H1 (cell line): ENCODE measurements around the gene FOXRED1. TPM values are rescaled to one million over a fixed set of nuclear protein-coding genes. Genes with fewer than 3 reads are reported as not detected.

ENCODE experiments used
- CTCF ChIA-PET: fragments of 300-600 bp; sonication (Branson Sonifier 250); formaldehyde crosslinking; loops from one replicate; lab custom pipeline; 2021; ENCODE audit not compliant: partially characterized antibody; lab: Charles Lee
- POLR2A ChIA-PET: fragments of 300-600 bp; sonication (Branson Sonifier 250); formaldehyde crosslinking; loops from one replicate; lab custom pipeline; 2021; ENCODE audit warnings: inconsistent platforms; ENCODE audit not compliant: partially characterized antibody; lab: Charles Lee
- DNase-seq, 2 experiments: peaks; one replicate each; pipeline versions ENCODE4 v3.0.0 to v3.0.0-alpha.2; 2010 to 2022; ENCODE audit warnings: low spot score in 2 of 2, low read depth in 1 of 2, mixed read lengths in 1 of 2
- FAIRE-seq: peaks from 2 replicates; lab custom pipeline; 2011; peaks lifted over from hg19 to GRCh38; lab: Jason Lieb, UNC
- H2AFZ ChIP-seq: 2 replicates; pipeline ENCODE4 v1.8.1; 2012; ENCODE audit warnings: low read length, inconsistent platforms
- H2AK5ac ChIP-seq: 2 replicates; pipeline ENCODE4 v1.6.1; 2013; ENCODE audit warnings: low read depth, low read length
- H2BK120ac ChIP-seq: replicated peaks from 2 replicates; pipeline ENCODE3; 2013; ENCODE audit warnings: low read depth, low read length, inconsistent platforms
- H2BK12ac ChIP-seq: 2 replicates; pipeline ENCODE4 v1.6.1; 2013; ENCODE audit warnings: low read depth, low read length
- H2BK15ac ChIP-seq: 2 replicates; pipeline ENCODE4 v1.6.1; 2013; ENCODE audit warnings: low read length
- H2BK20ac ChIP-seq: 2 replicates; pipeline ENCODE4 v1.6.1; 2013; ENCODE audit warnings: low read length
- H2BK5ac ChIP-seq: 2 replicates; pipeline ENCODE4 v1.6.1; 2013; ENCODE audit warnings: low read depth, low read length
- H3K14ac ChIP-seq: 2 replicates; pipeline ENCODE4 v1.6.1; 2013; ENCODE audit warnings: inconsistent platforms; ENCODE audit not compliant: insufficient read length
- H3K18ac ChIP-seq: 2 replicates; pipeline ENCODE4 v1.6.1; 2013; ENCODE audit warnings: low read length; ENCODE audit errors: extremely low read depth
- H3K23ac ChIP-seq: 2 replicates; pipeline ENCODE4 v1.6.1; 2013; ENCODE audit warnings: inconsistent platforms; ENCODE audit not compliant: insufficient read length
- H3K23me2 ChIP-seq: 2 replicates; pipeline ENCODE4 v1.6.1; 2013; ENCODE audit warnings: low read depth, low read length
- H3K27ac ChIP-seq: 2 replicates; pipeline ENCODE4 v1.6.1; 2011; ENCODE audit warnings: low read depth, low read length, inconsistent platforms
- H3K27me3 ChIP-seq, 4 experiments: replicated peaks in 1 of 4; 1 replicate in 1 of 4; 2 replicates in 3 of 4; pipeline versions ENCODE4 v1.6.1 to v1.8.1; 2011 to 2013; ENCODE audit warnings: low read length in 3 of 4, mild to moderate bottlenecking in 3 of 4, inconsistent platforms in 2 of 4, mixed read lengths in 2 of 4, moderate library complexity in 1 of 4; ENCODE audit not compliant: control insufficient read depth in 3 of 4, insufficient read depth in 3 of 4; ENCODE audit errors: extremely low read depth in 1 of 4
- H3K36me3 ChIP-seq, 4 experiments: 2 replicates each; pipeline versions ENCODE4 v1.6.1 to v1.8.1; 2011 to 2013; ENCODE audit warnings: mild to moderate bottlenecking in 4 of 4, low read length in 3 of 4, moderate library complexity in 2 of 4, control low read depth in 1 of 4, inconsistent platforms in 1 of 4; ENCODE audit not compliant: insufficient read depth in 4 of 4, control insufficient read depth in 2 of 4
- H3K4ac ChIP-seq: replicated peaks from 2 replicates; pipeline ENCODE3; 2013; ENCODE audit warnings: low read length, low read depth, mixed read lengths, inconsistent platforms; ENCODE audit not compliant: insufficient read length
- H3K4me1 ChIP-seq, 4 experiments: replicated peaks in 1 of 4; 1 replicate in 1 of 4; 2 replicates in 3 of 4; pipeline versions ENCODE4 v1.6.1 to v1.8.1; 2011 to 2013; ENCODE audit warnings: low read length in 3 of 4, inconsistent platforms in 2 of 4, mixed read lengths in 1 of 4; ENCODE audit not compliant: insufficient read depth in 4 of 4, control insufficient read depth in 3 of 4
- H3K4me2 ChIP-seq, 2 experiments: 2 replicates each; pipeline versions ENCODE4 v1.6.1 to v1.8.1; 2011 to 2013; ENCODE audit warnings: low read depth in 2 of 2, low read length in 2 of 2, control low read depth in 1 of 2, inconsistent platforms in 1 of 2, mild to moderate bottlenecking in 1 of 2; ENCODE audit not compliant: insufficient read depth in 1 of 2
- H3K4me3 ChIP-seq, 4 experiments: fragments of 200-600, 300-600 bp in 1 of 4; sonication (generic), shearing (Covaris generic), sonication (Bioruptor Twin) in 1 of 4; 2 replicates each; pipeline versions ENCODE4 v1.5.1 to v1.8.1; 2011 to 2016; ENCODE audit warnings: low read length in 4 of 4, low read depth in 3 of 4, control low read depth in 2 of 4, inconsistent platforms in 2 of 4, mild to moderate bottlenecking in 2 of 4, mixed read lengths in 1 of 4, moderate library complexity in 1 of 4; ENCODE audit not compliant: insufficient read depth in 2 of 4; ENCODE audit errors: extremely low read depth in 1 of 4
- H3K56ac ChIP-seq: replicated peaks from 2 replicates; pipeline ENCODE3; 2013; ENCODE audit warnings: low read depth, mild to moderate bottlenecking, mixed read lengths, low read length, inconsistent platforms; ENCODE audit not compliant: insufficient read length
- H3K79me1 ChIP-seq: 2 replicates; pipeline ENCODE4 v1.6.1; 2013; ENCODE audit warnings: low read depth, low read length, control low read depth
- H3K79me2 ChIP-seq, 2 experiments: 2 replicates each; pipeline versions ENCODE4 v1.6.1 to v1.8.1; 2012 to 2013; ENCODE audit warnings: low read length in 2 of 2, mild to moderate bottlenecking in 2 of 2, inconsistent platforms in 1 of 2; ENCODE audit not compliant: insufficient read depth in 2 of 2, control insufficient read depth in 1 of 2
- H3K9ac ChIP-seq, 4 experiments: replicated peaks in 1 of 4; 1 replicate in 1 of 4; 2 replicates in 3 of 4; pipeline versions ENCODE4 v1.6.1 to v1.8.1; 2011 to 2013; ENCODE audit warnings: low read depth in 3 of 4, low read length in 3 of 4, control low read depth in 2 of 4, mild to moderate bottlenecking in 2 of 4, moderate library complexity in 2 of 4, inconsistent platforms in 1 of 4; ENCODE audit errors: extremely low read depth in 1 of 4
- H3K9me3 ChIP-seq, 2 experiments: 2 replicates each; pipeline versions ENCODE4 v1.6.1 to v1.8.1; 2012 to 2013; ENCODE audit warnings: mild to moderate bottlenecking in 2 of 2, moderate library complexity in 2 of 2, control low read depth in 1 of 2, inconsistent platforms in 1 of 2, low read depth in 1 of 2, low read length in 1 of 2, mixed read lengths in 1 of 2; ENCODE audit not compliant: insufficient read depth in 2 of 2
- H4K20me1 ChIP-seq, 2 experiments: replicated peaks in 1 of 2; 2 replicates each; pipeline versions ENCODE3 to v1.8.1; 2011 to 2013; ENCODE audit warnings: inconsistent platforms in 2 of 2, low read length in 2 of 2, mild to moderate bottlenecking in 1 of 2; ENCODE audit not compliant: insufficient read depth in 2 of 2, control insufficient read depth in 1 of 2
- H4K5ac ChIP-seq: 2 replicates; pipeline ENCODE4 v1.6.1; 2013; ENCODE audit warnings: low read length, low read depth, mixed read lengths, inconsistent platforms; ENCODE audit not compliant: insufficient read length
- H4K8ac ChIP-seq: 2 replicates; pipeline ENCODE4 v1.8.0; 2013; ENCODE audit warnings: mild to moderate bottlenecking, moderate library complexity, low read length, inconsistent platforms; ENCODE audit not compliant: insufficient read depth; ENCODE audit errors: extremely low read depth
- H4K91ac ChIP-seq: replicated peaks from 2 replicates; pipeline ENCODE3; 2013; ENCODE audit warnings: low read length, mixed read lengths, inconsistent platforms; ENCODE audit not compliant: insufficient read length
- BACH1 ChIP-seq: IDR thresholded peaks from 2 replicates; pipeline ENCODE4 v1.6.1; 2012; ENCODE audit warnings: low read length, improper control_type of control experiment
- CREB1 ChIP-seq: IDR thresholded peaks from 2 replicates; pipeline ENCODE4 v1.6.1; 2012; ENCODE audit warnings: inconsistent platforms
- CTCF ChIP-seq, 3 experiments: IDR thresholded peaks; 1 replicate in 2 of 3; 2 replicates in 1 of 3; pipeline versions ENCODE4 v1.5.1 to v1.6.1; 2011; ENCODE audit warnings: low read length in 3 of 3, mild to moderate bottlenecking in 3 of 3, inconsistent platforms in 2 of 3, low read depth in 1 of 3, moderate library complexity in 1 of 3; ENCODE audit not compliant: insufficient read depth in 1 of 3; ENCODE audit errors: control extremely low read depth in 1 of 3
- PHF8 ChIP-seq: fragments of 200-600 bp; sonication (generic); conservative IDR thresholded peaks from 2 replicates; pipeline ENCODE4 v1.7.1; 2012; ENCODE audit warnings: low read depth, mild to moderate bottlenecking, inconsistent platforms, low read length, moderate library complexity
- POLR2AphosphoS5 ChIP-seq: IDR thresholded peaks from 2 replicates; pipeline ENCODE4 v1.6.1; 2011; ENCODE audit warnings: low read depth, low read length
- TAF1 ChIP-seq: IDR thresholded peaks from 2 replicates; pipeline ENCODE4 v1.6.1; 2011; ENCODE audit warnings: mild to moderate bottlenecking, low read depth, low read length
- USF2 ChIP-seq: IDR thresholded peaks from 2 replicates; pipeline ENCODE4 v1.6.1; 2011; ENCODE audit warnings: low read length, improper control_type of control experiment
- WGBS, 2 experiments: shearing (Covaris generic) in 1 of 2; methylation state at CpG; one replicate each; pipeline versions ENCODE4 v1.1.6 to v1.1.7; 2013 to 2015; ENCODE audit warnings: low lambda C conversion rate in 2 of 2, mixed read lengths in 2 of 2, inconsistent platforms in 1 of 2, low coverage in 1 of 2, missing lambda C conversion rate in 1 of 2; ENCODE audit not compliant: insufficient replicate concordance in 2 of 2, insufficient coverage in 1 of 2, insufficient read length in 1 of 2; ENCODE audit errors: extremely low coverage in 1 of 2, missing lambda C conversion rate in 1 of 2; 5-methylcytosine and 5-hydroxymethylcytosine counted together
- polyA plus RNA-seq, 7 experiments: library from polyadenylated mRNA; depleted of rRNA in 3 of 7; stranded (reverse) in 5 of 7; unstranded in 2 of 7; fragments of >200 nt in 5 of 7; fragments of 200-250 nt in 2 of 7; gene quantifications; 1 replicate in 5 of 7; 2 replicates in 1 of 7; 4 replicates in 1 of 7; pipeline versions ENCODE4 v1.2.1 to v1.2.3, GENCODE V29; 2011 to 2013; ENCODE audit warnings: missing spikeins in 2 of 7, mixed read lengths in 2 of 7
- total RNA-seq: library from RNA; stranded (reverse); fragmentation: NEBNext Ultra II Directional; extraction: Animal tissue kit (Norgen Biotek cat#: 25700); gene quantifications from 2 replicates; pipeline ENCODE4 v1.2.1, GENCODE V29; 2021

FOXRED1 gene
- total and polyA plus RNA-seq, 2 of the 8 experiments (the other 6 are each of a cell fraction or from before 2014, with no cell fraction given) = 48.8 to 99.4 TPM

GRCh38 chr11:126282736-126283591 lies 14.0 kb downstream of the FOXRED1 start, which contains the start of gene TIRAP:
Gene TIRAP (plus strand): TSS chr11:126283093. CDS start chr11:126290895, 7,802 bp downstream.
- Histone ChIP-seq H3K79me1 (peaks cover 2% of the 10 kb centered on the region; the same call in 1 of the 2 replicates), H3K14ac (no peak within 1 kb of the TSS), H3K56ac (peak within 1 kb of the TSS; percentile 22), H3K18ac (peak within 1 kb of the TSS; percentile 85; the same call in 1 of the 2 replicates), H2AFZ (peak within 1 kb of the TSS; percentile 93), H3K4ac (no peak within 1 kb of the TSS), H2BK15ac (peak within 1 kb of the TSS; percentile 61; the same call in 1 of the 2 replicates), H3K4me1 (peaks cover 0 to 6% (median 4%) of the 10 kb centered on the region in 4 experiments; a peak in 4 of 7 replicates), H4K8ac (peak within 1 kb of the TSS; percentile 73), H3K9ac (peak within 1 kb of the TSS; percentile 31 to 80 (median 46)), H3K36me3 (no peaks in the 10 kb centered on the region; a peak in 1 of 8 replicates), H3K23ac (no peak within 1 kb of the TSS), H3K27me3 (peaks cover 0 to 5% (median 2%) of the 10 kb centered on the region in 4 experiments; a peak in 4 of 7 replicates), H2BK120ac (no peak within 1 kb of the TSS), H4K5ac (no peak within 1 kb of the TSS), H3K4me2 (peak within 1 kb of the TSS; percentile 80 to 94), H2BK12ac (peak within 1 kb of the TSS; percentile 71; the same call in 1 of the 2 replicates), H2BK5ac (no peak within 1 kb of the TSS; the same call in 1 of the 2 replicates), H4K91ac (no peak within 1 kb of the TSS), H3K9me3 (no peaks in the 10 kb centered on the region), H3K79me2 (no peaks in the 10 kb centered on the region), H2AK5ac (no peak within 1 kb of the TSS), H3K23me2 (peaks cover 13% of the 10 kb centered on the region), H3K4me3 (peak within 1 kb of the TSS; percentile 46 to 91 (median 83)), H4K20me1 (no peaks in the 10 kb centered on the region), H2BK20ac (no peak within 1 kb of the TSS), H3K27ac (no peak within 1 kb of the TSS)
- DNase-seq (peak in 1 of 2 experiments; percentile 79), FAIRE-seq (no peak)
- CTCF ChIA-PET = interaction anchor here (0.5 to 1.6 kb wide), 5 partner anchors 10 to 94 kb away, joined by 3 to 4 read pairs (median 3); no protein-coding TSS in a partner anchor
- POLR2A ChIA-PET = interaction anchor here (0.6 to 4.6 kb wide), 17 partner anchors 7 to 1095 kb away, joined by 3 to 75 read pairs (median 3); partner anchors contain the start of genes DCPS, FAM118B, FOXRED1 and RPUSD4
- WGBS, 2 experiments = 1% methylated on average over 53 of the region's 82 CpGs; no CpG with 5 or more reads in 1 of the 2 experiments
- TF ChIP-seq TAF1 = peak; percentile 50
- TF ChIP-seq POLR2AphosphoS5 = 0 out of 2 replicates have a peak, but pooled peaks have one; percentile 61
- TF ChIP-seq USF2 = no peak
- TF ChIP-seq PHF8 = peak; percentile 9; the same call in 1 of the 2 replicates
- TF ChIP-seq CTCF (IDR thresholded peaks at IDR 0.05; ENCODE audit: control extremely low read depth in 1 of 3, insufficient read depth in 1 of 3, low read depth in 1 of 3, low read length in 3 of 3) = peak in 1 of 3 experiments; percentile 16; a peak in 1 of 4 replicates
- TF ChIP-seq BACH1 = peak; percentile 63
- TF ChIP-seq CREB1 = 0 out of 2 replicates have a peak, but pooled peaks have one; percentile 39
